AG04449 (cell line): ENCODE results near the gene RNF111.

Experiments
- CTCF ChIA-PET: fragments of 350-600 bp; formaldehyde crosslinking; extraction: SDS; loops from one replicate; lab custom pipeline; 2021; ENCODE audit warnings: antibody characterized with exemption; lab: Yijun Ruan, JAX
- POLR2A ChIA-PET: fragments of 400-600, 350-600 bp; formaldehyde crosslinking; extraction: SDS; loops from one replicate; lab custom pipeline; 2020; ENCODE audit warnings: antibody characterized with exemption, inconsistent platforms; lab: Yijun Ruan, JAX
- DNase-seq: peaks from one replicate; pipeline ENCODE4 v3.0.0-alpha.2; 2010; ENCODE audit warnings: low read depth, low spot score
- H3K4me3 ChIP-seq: 2 replicates; pipeline ENCODE4 v1.5.1; 2011; ENCODE audit warnings: low read depth, mild to moderate bottlenecking, control low read depth, low read length
- TF ChIP-seq, protein P1 (sequence below): IDR thresholded peaks from one replicate; pipeline ENCODE4 v1.5.1; 2011; ENCODE audit warnings: mild to moderate bottlenecking, moderate library complexity, low read length, control low read depth, inconsistent platforms; ENCODE audit not compliant: insufficient read depth; ENCODE audit errors: missing control alignments

The RNF111 gene

DNA sequence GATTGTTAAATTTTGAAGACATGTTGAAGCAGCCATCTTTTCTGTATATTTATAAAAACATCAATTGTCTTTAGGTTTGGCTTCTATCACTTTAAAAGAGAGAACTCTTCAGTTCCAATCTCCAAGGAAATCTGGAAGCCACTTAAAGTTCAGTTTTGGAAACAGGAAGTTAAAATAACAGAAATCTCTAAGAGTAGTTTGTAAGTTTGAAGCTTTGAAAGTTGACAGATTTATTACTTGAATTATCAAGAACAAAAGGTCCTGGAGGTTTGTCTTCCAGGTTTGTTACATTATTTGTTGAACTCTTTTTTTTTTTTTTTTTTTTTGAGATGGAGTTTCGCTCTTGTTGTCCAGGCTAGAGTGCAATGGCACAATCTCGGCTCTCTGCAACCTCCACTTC lies 30.0 kb downstream of the RNF111 start:
- CTCF ChIA-PET = interaction anchor here (0.6 to 0.8 kb wide), 2 partner anchors 26 to 61 kb away, joined by 3 read pairs; no protein-coding TSS in a partner anchor
- H3K4me3 ChIP-seq = no peak overlapping the region
- POLR2A ChIA-PET = no interaction called here
- no peak for DNase-seq
- TF ChIP-seq, protein P1, sequence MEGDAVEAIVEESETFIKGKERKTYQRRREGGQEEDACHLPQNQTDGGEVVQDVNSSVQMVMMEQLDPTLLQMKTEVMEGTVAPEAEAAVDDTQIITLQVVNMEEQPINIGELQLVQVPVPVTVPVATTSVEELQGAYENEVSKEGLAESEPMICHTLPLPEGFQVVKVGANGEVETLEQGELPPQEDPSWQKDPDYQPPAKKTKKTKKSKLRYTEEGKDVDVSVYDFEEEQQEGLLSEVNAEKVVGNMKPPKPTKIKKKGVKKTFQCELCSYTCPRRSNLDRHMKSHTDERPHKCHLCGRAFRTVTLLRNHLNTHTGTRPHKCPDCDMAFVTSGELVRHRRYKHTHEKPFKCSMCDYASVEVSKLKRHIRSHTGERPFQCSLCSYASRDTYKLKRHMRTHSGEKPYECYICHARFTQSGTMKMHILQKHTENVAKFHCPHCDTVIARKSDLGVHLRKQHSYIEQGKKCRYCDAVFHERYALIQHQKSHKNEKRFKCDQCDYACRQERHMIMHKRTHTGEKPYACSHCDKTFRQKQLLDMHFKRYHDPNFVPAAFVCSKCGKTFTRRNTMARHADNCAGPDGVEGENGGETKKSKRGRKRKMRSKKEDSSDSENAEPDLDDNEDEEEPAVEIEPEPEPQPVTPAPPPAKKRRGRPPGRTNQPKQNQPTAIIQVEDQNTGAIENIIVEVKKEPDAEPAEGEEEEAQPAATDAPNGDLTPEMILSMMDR = no peak

DNA sequence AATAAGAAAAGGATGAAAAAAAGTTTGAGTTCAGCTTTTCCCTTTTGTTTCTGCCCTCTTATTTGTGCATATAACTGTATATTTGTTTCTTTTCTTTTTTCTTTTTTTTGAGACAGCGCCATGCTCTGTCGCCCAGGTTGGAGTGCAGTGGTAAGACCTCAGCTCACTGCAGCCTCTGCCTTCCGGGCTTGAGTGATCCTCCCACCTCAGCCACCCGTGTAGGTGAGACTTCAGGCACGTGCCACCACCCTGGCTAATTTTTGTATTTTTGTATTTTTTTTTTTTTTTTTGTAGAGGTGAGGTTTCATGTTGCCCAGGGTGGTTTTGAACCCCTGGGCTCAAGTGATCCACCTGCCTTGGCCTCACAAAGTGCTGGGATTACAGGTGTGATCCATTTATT lies 31.4 kb downstream of the RNF111 start:
- DNase-seq = no peak
- POLR2A ChIA-PET = no interaction called here
- TF ChIP-seq, protein P1 = no peak
- CTCF ChIA-PET = no interaction called here
- no peak overlapping the region for H3K4me3 ChIP-seq

DNA sequence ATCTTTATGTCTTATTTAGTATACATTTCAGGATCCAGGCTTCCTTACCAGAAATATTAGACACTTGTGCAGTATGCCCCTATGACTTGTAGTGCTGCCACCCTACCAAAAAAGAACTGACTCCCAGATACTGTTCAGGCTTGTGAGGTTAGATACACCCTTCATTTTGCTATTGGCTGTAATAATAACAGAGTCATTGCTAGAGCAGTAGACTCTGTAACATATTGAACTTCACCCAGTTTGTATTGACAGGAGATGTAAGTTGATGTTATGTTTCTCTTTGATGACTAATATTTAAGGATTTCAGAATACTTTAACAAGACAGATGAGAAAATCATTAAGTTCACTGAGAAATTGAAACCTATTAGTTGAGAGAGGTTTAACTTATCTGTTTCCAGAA lies 32.9 kb downstream of the RNF111 start:
- H3K4me3 ChIP-seq = no peak overlapping the region
- CTCF ChIA-PET = no interaction called here
- DNase-seq = no peak
- TF ChIP-seq, protein P1 = no peak
- POLR2A ChIA-PET = no interaction called here

DNA sequence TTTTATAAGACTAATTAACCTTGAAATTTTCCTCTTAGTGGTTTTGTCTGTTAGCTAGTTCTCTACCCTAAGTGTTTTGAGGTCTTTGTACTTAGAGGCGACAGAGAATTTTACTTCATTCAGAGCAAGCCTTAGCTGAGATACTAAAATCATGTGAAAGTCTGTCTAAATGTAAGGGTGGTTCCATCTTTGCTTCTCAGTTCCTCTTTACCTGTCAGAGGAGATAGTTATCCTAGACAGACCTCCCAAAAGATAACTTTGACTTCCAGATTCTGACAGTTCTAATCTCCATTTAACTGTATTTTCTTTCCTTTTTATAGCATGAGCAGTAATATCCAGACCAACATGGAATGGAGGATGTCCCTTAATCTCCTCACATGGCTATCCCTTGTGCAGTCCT lies 34.7 kb downstream of the RNF111 start:
- TF ChIP-seq, protein P1 = no peak
- no peak for DNase-seq
- ChIA-PET POLR2A (no interaction called here), CTCF (interaction anchor here (1.0 kb wide), 1 partner anchor 26 kb away, joined by 3 read pairs; no protein-coding TSS in a partner anchor)
- H3K4me3 ChIP-seq = no peak overlapping the region

DNA sequence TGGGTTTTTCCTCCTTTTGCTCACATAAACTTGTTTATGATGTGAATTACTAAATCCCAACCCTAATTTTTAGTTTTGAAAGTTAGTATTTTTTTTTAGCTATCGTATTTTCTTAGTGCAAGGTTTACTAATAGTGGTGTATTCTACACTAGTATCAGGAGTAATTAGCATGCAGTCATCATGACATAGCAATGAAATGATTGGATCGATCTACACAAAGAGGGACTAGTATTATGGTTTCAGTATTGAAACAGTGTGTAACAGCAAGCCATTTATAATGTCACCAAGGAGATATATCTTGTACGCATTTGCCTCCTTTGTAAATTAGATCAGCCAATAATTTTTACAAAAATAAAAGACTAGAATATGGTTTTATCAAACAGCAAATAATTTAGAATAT lies 38.7 kb downstream of the RNF111 start:
- ChIA-PET CTCF (no interaction called here), POLR2A (no interaction called here)
- DNase-seq = no peak
- H3K4me3 ChIP-seq = no peak overlapping the region
- TF ChIP-seq, protein P1 = no peak

DNA sequence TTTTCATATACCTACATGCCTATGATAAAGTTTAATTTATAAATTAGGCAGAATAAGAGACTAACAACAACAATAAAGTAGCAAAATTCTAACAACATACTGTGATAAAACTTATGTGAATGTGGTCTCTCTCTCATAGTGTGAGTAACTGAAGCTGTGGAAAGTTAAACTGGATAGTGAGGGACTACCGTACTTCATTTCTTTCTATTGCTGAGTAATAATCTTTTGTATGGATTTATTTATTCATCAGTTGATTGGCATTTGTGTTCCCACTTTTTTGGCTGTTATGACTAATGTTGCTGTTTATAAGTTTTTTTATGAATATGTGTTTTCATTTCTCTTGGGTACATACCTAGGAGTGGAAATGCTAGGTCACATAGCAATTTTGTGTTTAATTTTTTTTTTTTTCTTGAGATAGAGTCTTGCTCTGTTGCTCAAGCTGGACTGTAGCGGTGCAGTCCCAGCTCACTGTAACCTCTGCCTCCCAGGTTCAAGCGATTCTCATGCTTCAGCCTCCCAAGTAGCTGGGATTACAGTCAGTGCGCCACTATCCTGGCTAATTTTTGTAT lies 41.0 kb downstream of the RNF111 start:
- H3K4me3 ChIP-seq = no peak overlapping the region
- TF ChIP-seq, protein P1 = no peak
- POLR2A ChIA-PET = no interaction called here
- DNase-seq = no peak
- CTCF ChIA-PET = no interaction called here
